Ovary (tissue), 3 donors: Measurements from ENCODE around the gene UNC13A.

Experiments used
- POLR2A ChIP-seq: fragments of 450-650 bp; IDR thresholded peaks from one replicate; pipeline ENCODE4 v1.6.1; 2017; ENCODE audit warnings: antibody characterized with exemption, mild to moderate bottlenecking, moderate library complexity
- TF ChIP-seq, protein P1 (sequence below), 3 donors: fragments of 450-650 bp in 2 of 3; fragments of 200-600 bp in 1 of 3; IDR thresholded peaks; one replicate each; pipeline versions ENCODE4 v1.5.1 to v1.8.0; 2016 to 2022; ENCODE audit warnings: antibody characterized with exemption in 3 of 3, mild to moderate bottlenecking in 1 of 3
- donor health status: DM: no; HTN: no; CAD: no.

DNA sequence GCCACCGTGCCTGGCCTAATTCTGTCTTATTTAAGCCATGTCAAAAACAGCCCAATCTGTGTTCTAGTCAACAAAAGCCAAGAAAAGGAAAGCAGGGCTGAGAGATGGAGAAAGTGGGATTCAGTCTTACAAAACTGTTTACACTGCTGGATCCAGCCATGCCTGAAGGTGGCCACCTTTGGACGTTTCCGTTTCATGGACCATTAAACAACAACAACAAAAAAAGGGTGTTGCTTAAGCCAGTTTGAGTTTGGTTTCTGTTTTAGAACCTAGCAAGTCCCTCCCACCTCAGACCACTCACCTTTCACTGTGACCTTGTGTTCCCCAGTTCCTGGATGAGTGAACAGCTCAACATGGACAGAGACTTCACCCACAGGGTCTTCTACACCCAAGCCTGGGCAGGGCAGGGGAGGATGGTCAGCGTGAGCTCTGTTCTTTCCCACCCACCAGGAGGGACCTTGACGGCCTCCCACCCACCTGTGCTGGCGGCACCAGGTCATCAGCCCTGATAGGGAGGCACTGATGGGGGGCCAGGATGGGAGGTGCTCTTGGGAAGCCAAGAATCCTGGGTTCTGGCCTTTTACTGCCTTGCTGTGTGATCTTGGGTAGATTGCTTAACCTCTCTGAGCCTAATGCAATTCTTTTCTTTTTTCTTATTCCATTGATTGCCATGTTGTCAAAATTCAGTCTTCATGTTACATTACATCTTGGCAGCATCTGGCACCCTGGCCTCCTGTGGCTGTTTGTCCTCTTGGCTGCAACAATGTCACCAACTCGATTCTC, 76.5 kb downstream of the UNC13A start:
- TF ChIP-seq, protein P1, sequence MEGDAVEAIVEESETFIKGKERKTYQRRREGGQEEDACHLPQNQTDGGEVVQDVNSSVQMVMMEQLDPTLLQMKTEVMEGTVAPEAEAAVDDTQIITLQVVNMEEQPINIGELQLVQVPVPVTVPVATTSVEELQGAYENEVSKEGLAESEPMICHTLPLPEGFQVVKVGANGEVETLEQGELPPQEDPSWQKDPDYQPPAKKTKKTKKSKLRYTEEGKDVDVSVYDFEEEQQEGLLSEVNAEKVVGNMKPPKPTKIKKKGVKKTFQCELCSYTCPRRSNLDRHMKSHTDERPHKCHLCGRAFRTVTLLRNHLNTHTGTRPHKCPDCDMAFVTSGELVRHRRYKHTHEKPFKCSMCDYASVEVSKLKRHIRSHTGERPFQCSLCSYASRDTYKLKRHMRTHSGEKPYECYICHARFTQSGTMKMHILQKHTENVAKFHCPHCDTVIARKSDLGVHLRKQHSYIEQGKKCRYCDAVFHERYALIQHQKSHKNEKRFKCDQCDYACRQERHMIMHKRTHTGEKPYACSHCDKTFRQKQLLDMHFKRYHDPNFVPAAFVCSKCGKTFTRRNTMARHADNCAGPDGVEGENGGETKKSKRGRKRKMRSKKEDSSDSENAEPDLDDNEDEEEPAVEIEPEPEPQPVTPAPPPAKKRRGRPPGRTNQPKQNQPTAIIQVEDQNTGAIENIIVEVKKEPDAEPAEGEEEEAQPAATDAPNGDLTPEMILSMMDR (IDR thresholded peaks at IDR 0.05), result no peak
- no peak for TF ChIP-seq POLR2A
